ENCODE results near the gene PAK5.
A peak's percentile ranks its signal among the peaks of the same experiment; 100 is the strongest.

Gene PAK5

GRCh38 chr20:9615766-9616454 is 223.0 kb downstream of the PAK5 start:
- no peak for DNase-seq

DNA sequence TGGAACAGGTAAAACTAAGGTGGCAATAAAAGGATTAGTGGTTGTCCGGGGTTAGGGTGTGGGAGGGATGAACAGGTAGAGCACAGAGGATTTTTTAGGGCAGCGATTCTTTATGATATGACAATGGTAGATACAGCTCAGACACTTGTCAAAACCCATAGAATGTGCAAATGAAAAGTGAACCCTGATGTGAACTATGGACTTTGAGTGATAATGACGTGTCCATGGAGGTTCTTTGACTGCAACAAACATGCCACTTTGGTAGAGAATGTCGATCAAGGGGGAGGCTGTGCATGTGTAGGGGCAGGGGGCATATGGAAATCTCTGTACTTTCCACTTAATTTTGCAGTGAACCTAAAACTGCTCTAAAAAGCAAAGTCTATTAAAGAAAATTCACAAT is 223.8 kb downstream of the PAK5 start:
- no peak for DNase-seq

- DNase-seq = no peak
These were observed 225.0 kb downstream of the PAK5 start for GRCh38 chr20:9613871-9614270.

DNA sequence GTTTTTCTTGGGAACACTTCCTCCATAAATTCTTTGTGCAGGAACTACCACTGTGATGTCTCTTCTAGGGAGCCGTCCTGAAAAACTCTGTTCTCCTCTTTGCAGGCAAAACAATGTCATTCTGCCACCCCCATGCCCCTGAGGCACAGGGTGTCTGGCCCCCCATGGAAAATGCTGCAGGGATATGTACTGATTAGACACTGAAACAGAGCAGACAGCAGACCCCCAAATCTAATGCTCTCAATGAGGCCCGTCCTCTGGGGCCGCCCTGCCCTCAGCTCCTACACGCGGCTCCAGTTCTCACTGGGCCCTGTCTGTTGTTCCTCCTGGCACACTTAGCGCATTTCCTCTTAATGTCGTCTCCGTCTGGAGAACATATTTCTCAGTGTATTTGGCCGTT is 227.0 kb downstream of the PAK5 start:
- DNase-seq = no peak

DNA sequence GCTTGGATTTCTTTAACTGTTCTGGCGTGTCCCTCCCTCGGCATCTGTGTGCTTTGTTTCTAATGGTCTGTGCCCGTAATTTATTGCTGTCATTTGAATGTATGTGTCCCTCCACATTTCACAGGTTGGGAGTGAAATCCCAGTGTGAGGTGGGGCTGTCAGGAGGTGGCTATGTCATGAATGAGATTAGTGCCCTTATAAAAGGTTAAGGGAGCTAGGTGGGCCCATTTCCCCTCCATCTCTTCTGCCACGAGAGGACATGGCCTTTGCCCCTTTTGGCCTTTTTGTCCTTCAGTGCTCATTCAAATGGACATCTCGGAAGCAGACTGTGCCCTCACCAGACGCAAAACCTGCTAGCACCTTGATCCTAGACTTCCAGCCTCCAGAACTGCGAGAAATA is 228.2 kb downstream of the PAK5 start:
- DNase-seq = no peak

- peak; percentile 70 for DNase-seq
These were observed 228.9 kb downstream of the PAK5 start for GRCh38 chr20:9609887-9610502.

DNA sequence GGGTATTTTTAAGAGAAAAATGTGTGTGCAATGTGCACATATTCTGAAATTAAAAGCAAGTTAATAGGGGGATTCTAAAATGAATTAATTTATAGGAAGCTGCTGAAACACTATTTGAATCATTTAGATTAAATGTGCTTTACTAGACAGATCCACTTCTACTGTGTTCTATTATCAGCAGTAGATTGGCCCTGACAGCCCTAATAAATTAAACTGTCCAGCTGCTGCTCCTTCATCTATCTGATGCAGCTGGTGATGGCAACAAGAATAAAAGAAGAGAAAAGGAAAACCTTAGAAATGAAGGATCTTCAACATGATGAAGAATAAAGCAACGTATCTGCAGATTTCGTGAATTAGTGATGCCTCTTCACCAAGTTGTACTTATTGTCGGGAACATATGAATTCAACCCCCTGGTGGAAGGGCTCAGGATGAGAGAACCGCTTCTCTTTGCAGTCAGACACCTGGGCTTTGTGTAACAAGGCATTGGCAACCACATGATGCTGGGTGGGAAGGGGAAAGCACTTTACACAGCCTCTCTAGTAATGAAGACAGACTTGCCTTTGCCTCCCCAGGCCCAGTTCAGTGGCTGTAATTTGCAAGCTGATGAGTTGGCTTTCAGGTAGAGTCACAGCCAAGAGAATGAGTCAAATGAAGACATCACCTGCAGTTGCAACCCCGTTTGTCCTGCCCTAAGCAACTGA is 230.1 kb downstream of the PAK5 start:
- no peak for DNase-seq

DNA sequence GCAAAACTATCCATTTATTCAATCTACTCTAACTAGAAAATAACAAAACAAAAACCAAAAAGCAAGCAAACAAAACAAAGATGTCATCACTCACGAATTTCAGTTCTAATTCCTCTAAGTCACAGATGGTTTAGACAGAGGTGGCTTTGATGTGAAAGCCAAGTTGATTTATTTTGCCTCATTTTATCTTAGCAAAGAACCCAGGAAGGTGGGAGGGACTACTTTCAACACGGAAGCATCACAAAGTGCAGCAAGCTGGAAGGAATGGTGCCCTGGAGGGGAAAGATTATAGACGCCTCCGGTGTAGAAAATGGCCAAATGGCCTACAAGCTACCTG is 236.1 kb downstream of the PAK5 start:
- DNase-seq = no peak

- DNase-seq = no peak
These were observed 238.3 kb downstream of the PAK5 start for GRCh38 chr20:9600562-9600961.

- DNase-seq = no peak
These were observed 241.3 kb downstream of the PAK5 start for GRCh38 chr20:9597547-9597946.

GRCh38 chr20:9595763-9596162 is 243.1 kb downstream of the PAK5 start:
- DNase-seq = no peak

DNA sequence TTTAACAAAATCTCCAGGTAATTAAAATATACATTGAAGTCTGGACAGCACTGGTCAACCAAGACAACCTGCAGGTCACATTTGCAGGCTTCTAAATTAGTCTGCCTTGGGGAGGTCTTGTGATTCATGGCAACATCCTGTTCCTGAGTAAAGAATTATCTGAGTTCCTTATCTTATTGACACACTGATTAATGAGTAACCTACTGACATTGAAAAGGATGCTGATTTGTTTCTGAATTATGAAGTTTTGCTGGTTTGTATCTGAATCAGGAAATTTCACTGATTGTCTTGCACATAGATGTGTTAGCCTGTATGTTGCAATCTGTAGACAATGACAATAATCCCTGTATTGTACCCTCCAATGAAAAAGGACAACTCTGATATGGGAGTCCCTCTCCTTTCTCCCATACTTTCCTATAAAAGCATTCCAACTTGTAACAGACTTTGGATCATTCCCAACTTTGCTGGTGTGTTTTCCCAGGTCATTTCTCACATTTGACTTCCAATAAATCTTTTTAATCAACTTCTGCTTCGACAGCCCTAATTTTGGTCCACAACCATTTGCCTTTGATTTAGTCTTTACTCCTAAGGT is 244.5 kb downstream of the PAK5 start:
- DNase-seq = no peak

GRCh38 chr20:9592419-9592818 is 246.5 kb downstream of the PAK5 start:
- no peak for DNase-seq

DNA sequence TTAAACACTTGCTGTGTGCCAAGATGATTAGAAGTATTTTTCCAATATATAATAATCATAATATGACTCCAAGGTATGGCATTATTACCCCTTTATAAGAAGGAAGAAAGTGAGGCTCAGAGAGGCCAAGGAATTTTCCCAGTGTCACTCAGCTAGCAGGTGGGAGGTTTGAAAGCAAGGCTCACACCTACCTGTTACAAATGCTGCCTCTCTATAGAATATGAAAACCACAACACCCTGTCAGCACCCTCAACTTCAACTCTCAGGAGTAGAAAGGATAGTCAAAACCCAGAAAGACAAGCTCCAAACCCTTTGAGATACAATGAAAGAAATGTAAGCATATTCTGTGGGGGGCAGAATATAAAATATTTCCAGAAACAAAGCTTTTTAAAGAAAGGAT is 247.8 kb downstream of the PAK5 start:
- no peak for DNase-seq

- DNase-seq = no peak
These were observed 248.7 kb downstream of the PAK5 start for GRCh38 chr20:9590189-9590588.

- no peak for DNase-seq
These were observed 250.2 kb downstream of the PAK5 start for GRCh38 chr20:9588706-9589105.

DNA sequence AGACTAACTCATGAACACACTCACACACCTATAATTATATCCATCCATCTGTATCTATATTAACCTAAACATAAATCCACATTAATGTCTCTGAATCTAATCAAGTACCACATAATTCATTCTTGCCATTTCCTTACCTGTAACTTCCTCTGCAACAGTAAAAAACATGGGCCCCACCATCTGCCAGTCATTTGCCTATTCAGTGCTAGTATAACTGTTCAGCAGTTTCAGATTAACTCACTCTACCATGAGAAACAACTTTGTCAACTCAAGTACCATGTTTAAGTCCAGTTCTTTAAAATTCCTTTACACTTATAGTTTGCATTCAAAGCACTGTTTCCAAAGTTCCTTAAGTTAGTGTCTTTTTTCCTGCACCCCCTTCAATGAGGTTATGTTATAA is 255.7 kb downstream of the PAK5 start:
- no peak for DNase-seq

DNA sequence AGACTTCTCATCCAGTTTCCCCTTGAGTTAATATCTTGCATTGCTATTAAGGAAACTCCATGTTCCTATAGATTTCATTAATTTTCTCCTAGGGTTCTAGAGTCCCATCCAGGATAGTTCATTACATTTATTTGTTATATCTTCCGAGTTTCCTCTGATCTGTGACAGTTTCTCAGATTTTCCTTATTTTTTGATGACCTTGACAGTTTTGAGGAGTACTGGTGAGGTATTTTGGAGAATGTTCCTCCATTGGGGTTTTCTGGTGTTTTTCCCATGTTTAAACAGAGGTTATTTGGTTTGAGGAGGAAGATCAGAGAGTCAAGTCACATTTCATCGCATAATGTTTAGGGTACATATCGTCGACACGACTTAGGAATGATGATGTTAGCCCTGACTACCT is 256.7 kb downstream of the PAK5 start:
- DNase-seq = no peak

DNA sequence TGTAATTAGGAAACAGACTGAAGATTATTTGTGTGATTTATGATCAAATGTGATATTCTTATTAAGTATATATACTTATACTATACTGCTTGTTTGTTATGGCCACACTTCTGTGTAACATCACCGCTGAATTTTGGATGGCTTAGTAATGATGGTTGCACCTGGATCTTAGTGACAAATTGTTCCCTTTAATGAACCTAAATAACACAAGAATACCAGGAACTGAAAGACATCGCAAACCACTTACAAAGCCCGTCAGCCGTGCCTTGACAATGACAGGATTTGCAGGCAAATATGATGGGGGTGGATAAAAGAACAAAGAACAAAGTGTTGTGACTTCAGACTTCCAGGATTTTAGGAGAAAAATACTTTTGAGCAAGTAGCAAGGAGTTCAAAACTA is 257.4 kb downstream of the PAK5 start:
- DNase-seq = no peak

DNA sequence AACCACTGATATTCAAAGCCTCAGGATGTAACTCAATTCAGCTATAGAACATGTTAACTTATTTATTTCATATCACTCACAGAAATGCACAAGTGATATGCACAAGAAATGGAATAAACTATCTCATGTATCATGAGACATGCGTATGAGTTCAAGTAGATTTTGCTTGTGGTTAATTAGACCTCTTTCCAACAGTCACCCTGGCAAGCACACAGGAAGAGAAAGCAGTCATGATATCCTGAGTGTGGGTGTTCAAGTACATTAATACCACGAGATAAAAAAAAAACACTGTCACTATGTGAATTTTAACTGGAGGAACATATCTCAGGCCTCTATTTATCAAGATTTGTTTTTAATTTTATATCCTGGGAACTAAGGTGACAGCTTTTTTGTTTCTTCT is 260.3 kb downstream of the PAK5 start:
- no peak for DNase-seq

GRCh38 chr20:9577397-9577796 is 261.5 kb downstream of the PAK5 start:
- no peak for DNase-seq

DNA sequence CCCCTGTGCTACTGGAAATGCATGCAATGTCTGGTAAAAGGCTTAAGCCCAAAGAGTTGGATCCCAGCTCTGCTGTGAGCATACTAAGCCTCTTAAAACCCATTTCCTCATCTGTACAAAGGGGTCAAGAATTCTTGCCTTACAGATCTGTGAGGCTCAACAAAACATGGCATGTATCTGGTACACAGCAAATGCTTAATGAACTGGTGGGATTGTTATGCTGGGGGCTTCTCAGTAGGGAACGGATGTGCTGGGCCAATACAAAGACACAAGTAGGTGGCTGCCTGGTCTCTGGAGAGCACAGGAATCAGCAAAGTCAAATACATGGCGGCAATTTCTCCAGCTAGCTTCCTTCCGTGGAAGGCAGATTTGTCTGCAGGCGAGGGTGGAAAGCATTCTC is 262.2 kb downstream of the PAK5 start:
- no peak for DNase-seq

GRCh38 chr20:9575836-9576235 is 263.0 kb downstream of the PAK5 start:
- no peak for DNase-seq

GRCh38 chr20:9574776-9575175 is 264.1 kb downstream of the PAK5 start:
- DNase-seq = no peak
